HL-60/S4 treated with phorbol 12-myristate 13-acetate at 8.2 ng/mL for 4 days and 3 days (cell line): ENCODE data around the gene DKK2.
"Not testable (repeated sequence)": the region's sequence is repeated elsewhere in the genome, so short reads cannot be mapped to it uniquely, and the experiment has no call there.

Source experiments
- in situ Hi-C: fragments of 300-500 bp; cut with MboI; formaldehyde crosslinking; loops from 2 replicates; pipeline ENCODE4 v1.15.0; 2022; ENCODE audit warnings: low sequenced_read_pairs

The DKK2 gene

DNA sequence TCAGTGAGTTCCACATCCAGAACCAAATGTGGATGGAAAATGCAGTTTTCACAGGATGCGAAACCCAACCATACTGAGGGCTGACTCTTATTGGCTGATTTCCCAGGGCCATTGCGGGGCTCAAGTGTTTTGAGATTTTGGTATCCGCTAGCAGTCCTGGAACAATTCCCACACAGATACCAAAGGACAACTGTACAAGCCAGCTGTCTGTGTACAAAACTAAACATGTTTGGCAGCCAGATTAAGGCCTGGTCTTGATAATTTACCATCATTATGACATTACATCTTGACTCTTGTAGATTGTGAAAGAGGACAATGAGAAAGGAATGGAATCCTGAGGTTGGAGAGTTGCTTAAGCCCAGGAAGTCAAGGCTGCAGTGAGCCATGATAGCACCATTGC lies 121.9 kb downstream of the DKK2 start:
- in situ Hi-C loops: no loop called here

DNA sequence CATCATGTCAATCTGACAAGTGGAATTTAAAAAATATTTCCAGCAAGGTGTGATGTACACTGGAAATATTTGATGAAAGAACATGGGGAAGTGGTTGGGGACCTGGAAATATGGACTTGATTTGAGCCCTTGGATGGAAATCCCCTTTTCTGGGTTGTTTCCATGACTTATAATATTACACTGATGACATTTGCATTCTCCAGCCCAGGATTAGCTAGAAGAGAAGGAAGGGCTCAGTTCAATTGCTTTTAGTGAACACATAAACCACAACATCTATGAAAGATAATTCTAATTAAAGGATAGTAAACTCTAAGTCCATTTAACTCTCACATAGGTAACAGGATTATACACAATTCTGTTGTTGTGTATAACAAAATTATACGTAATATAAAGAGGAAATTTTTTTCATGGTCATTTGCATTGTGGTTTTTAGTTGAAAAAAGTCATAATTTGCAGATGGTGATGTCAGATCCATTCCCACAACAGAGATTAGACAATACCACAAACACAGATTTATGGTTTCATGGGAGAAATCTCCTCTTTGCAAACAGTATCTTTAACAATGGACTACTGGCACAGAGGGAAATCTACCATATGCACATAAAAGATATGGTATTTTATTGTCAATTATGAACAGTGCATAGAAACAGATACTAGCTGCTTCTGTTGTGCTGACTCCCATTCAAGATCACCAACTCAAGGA lies 126.5 kb downstream of the DKK2 start:
- in situ Hi-C loops: no loop called here

DNA sequence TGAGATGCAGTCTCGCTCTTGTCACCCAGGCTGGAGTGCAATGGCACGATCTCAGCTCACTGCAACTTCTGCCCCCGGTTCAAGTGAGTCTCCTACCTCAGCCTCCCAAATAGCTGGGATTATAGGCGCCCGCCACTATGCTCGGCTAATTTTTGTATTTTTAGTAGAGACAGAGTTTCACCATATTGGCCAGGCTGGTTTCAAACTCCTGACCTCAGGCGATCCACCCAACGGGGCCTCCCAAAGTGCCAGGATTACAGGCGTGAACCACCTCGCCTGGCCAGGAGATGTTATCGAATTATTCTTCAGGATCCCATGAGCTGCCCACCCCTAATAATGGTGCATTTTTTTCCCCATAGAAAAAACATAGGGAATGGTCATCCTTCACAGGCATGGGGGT lies 128.1 kb downstream of the DKK2 start:
- in situ Hi-C loops: not testable (repeated sequence)

DNA sequence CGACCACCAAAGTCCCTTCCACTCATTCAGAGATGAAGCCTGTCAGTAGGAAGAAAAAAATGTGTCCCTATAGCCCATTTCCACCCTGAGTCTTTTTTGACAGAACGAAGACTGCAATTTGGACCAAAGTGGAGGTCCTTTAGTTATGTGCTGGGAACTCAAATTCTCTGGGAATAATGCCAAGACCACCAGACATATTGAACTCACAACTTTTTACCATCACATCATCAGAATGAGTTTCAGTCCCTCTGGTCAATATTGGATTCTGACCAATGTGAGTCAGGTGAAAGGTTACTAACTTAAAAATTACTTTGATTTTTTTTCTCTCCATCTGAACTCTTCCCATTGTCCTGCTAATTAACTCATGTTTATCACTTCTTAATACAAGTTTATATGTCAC lies 128.9 kb downstream of the DKK2 start:
- in situ Hi-C loops: no loop called here

DNA sequence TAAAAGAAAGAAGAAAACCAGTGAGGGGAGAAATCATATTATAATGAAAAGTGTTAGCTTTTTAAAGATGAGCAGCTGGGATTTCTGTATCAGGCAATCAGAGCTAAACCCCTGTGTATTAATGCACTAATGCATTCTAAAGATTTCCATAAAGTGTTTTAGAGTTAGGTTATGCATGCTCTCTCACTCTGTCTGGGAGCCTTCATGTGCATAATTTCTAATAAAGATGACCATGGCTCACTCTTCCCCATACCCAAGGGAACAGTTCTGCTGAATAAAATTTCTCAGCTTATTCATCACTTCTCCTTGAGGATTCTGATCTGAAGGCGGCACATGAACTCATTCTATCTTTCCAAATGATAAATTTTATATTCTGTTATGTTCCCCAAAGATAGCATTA lies 129.4 kb downstream of the DKK2 start:
- in situ Hi-C loops: no loop called here

DNA sequence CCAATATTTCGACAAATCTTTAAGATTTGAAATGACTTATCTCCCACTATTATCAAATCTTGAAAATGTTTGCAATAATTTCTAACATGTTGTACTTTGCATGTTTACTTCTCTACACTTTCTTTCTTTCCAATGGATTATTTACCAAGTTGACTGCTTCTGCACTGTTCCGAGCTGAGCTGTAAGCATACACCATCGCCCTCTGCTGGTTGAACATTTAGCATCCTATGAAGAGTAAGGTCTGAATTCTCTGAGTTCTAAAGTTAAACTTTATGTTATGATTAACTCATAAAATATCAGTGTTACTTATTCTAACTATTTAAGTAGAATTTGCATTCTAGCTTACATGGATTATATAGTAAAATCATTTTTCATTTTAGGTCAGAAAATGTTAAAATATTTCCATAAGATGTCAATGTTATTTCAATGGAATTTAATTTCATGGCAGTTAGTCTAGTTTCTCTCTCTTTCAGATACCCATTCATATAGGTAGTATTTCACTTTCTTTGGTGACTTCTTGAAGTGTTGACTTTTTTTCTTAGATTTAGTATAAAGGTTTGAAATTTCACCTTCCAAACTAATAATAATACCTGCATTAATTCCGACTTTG lies 137.4 kb downstream of the DKK2 start:
- in situ Hi-C loops: no loop called here

DNA sequence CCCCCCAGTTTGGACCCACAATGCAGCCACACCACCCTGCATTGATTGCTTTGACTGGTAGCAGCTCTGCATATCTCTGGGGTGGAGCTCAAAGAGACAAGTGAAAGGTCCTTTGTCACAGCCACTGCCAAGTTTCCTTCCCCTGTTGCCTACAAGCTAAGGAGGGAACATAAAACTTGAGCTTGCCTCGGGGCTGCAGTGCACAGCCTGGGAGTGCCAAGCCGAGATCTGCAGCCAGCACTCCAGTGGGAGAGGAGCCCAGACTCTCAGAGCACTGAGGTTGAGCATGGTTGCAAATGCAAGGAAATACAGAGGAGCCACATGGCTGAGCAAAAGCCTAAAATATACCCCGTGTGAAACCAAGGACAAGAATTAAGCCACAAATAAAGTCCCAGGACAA lies 142.2 kb downstream of the DKK2 start:
- in situ Hi-C loops: no loop called here

DNA sequence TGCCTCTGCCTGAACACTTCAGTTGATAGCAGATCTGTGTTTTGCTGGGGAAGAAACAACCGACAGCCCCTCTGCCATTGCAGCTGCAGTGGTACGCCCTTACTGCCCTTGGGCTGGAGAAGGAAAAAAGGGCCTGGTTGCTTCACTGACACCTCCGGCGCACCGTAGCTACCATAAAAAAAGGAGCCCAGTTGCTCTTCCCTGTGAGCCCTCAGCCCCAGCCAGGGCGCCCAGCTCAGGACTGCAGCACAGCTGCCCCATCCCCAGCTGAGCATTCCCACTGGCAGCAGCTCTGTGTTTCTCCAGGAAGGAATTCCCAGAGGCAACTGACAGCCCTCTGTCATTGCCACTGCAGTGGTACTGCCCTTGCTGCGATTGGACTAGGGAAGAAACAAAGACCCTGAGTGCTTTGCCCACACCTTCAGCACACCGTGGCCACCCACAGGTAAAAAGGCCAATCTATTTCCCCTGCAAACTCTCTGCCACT lies 142.7 kb downstream of the DKK2 start:
- in situ Hi-C loops: no loop called here

DNA sequence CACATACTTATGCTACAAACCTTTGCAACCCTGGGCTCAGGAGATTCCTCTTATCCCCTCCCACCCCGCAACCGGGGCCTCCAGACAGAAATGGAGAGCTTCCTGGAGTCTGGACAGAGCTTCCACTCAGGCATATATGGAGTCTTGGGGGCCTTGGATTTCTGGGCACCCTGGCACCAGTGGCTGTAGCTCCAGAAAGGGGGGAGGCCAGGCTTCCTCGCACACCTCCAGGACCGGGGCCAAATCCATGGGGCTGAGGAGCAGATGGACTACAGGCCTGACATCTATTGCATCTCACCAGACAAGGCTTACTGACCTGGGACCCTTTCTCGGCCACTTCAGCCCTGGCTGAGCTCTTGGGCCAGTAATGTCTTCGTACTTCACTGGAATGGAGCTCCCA lies 143.3 kb downstream of the DKK2 start:
- in situ Hi-C loops: no loop called here

DNA sequence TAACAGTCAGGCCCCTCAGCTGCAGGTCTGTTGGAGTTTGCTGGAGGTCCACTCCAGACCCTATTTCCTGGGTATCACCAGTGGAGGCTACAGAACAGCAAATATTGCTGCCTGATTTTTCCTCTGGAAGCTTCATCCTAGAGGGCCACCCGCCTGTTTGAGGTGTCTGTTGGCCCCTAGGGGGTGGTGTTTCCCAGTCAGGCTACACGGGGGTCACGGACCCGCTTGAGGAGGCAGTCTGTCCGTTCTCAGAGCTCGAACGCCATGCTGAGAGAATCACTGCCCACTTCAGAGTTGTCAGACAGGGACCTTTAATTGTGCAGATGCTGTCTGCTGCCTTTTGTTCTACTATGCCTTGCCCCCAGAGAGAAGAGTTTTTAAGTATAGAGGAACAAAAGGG lies 160.8 kb downstream of the DKK2 start:
- in situ Hi-C loops: no loop called here
